ENCODE results near the gene NCAM1. TPM values are rescaled to one million over a fixed set of nuclear protein-coding genes. Genes with fewer than 3 reads are reported as not detected.

NCAM1 gene
- polyA plus RNA-seq, 1 donor (not counting 4 experiments of a cell fraction or from before 2014, with no cell fraction given) = 0.04 TPM

GRCh38 chr11:112983887-112984286 is 22.7 kb downstream of the NCAM1 start:
- no peaks in the 10 kb centered on the region for H4K20me1 ChIP-seq (ENCODE audit: control insufficient read depth, extremely low read depth, insufficient read depth, low read length)
- DNase-seq (ENCODE audit: low read depth, low spot score) (no peak), FAIRE-seq (no peak)
- no peaks in the 10 kb centered on the region for H3K27me3 ChIP-seq (ENCODE audit: control insufficient read depth, extremely low read depth, insufficient read depth, low read length)
- no peaks in the 10 kb centered on the region for H3K36me3 ChIP-seq (ENCODE audit: control insufficient read depth in 2 of 2, extremely low read depth in 1 of 2, insufficient read depth in 2 of 2, low read length in 2 of 2)
- H3K4me2 ChIP-seq (ENCODE audit: control insufficient read depth, extremely low read depth, insufficient read depth, low read depth, low read length) = no peak overlapping the region
- TF ChIP-seq CTCF (optimal IDR thresholded peaks at IDR 0.05 in 1 of 3, IDR thresholded peaks at IDR 0.05 in 1 of 3, conservative IDR thresholded peaks at IDR 0.05 in 1 of 3; ENCODE audit: extremely low read depth in 1 of 3, insufficient read depth in 2 of 3, low read length in 3 of 3) (no peak), EZH2 (IDR thresholded peaks at IDR 0.05; ENCODE audit: low read length) (no peak)
- H3K4me1 ChIP-seq (ENCODE audit: control insufficient read depth, extremely low read depth, insufficient read depth, low read length) = no peaks in the 10 kb centered on the region
- no peak overlapping the region for H3K9ac ChIP-seq (ENCODE audit: control insufficient read depth, extremely low read depth, insufficient read depth, low read length)
- no peaks in the 10 kb centered on the region for H3K9me1 ChIP-seq (ENCODE audit: control insufficient read depth, extremely low read depth, insufficient read depth, low read length)
- H3K27ac ChIP-seq (ENCODE audit: control insufficient read depth, insufficient read depth, low read length) = no peak overlapping the region
- dilution Hi-C loops (cut with MboI; ENCODE audit: extremely low pct_ligation_motif_present, low sequenced_read_pairs) = no loop called here
- H3K79me2 ChIP-seq (ENCODE audit: control insufficient read depth, insufficient read depth, low read length) = no peaks in the 10 kb centered on the region
- no peak overlapping the region for H2AFZ ChIP-seq (ENCODE audit: control insufficient read depth, low read length)
- no peak overlapping the region for H3K4me3 ChIP-seq (ENCODE audit: control insufficient read depth in 2 of 3, extremely low read depth in 1 of 3, insufficient read depth in 2 of 3, low read depth in 1 of 3, low read length in 3 of 3)
- no peaks in the 10 kb centered on the region for H3K9me3 ChIP-seq (ENCODE audit: control insufficient read depth, low read depth, low read length)

GRCh38 chr11:112989198-112989597 is 28.0 kb downstream of the NCAM1 start:
- H3K4me3 ChIP-seq (ENCODE audit: control insufficient read depth in 2 of 3, extremely low read depth in 1 of 3, insufficient read depth in 2 of 3, low read depth in 1 of 3, low read length in 3 of 3) = no peak overlapping the region
- no peaks in the 10 kb centered on the region for H3K9me1 ChIP-seq (ENCODE audit: control insufficient read depth, extremely low read depth, insufficient read depth, low read length)
- dilution Hi-C loops (cut with MboI; ENCODE audit: extremely low pct_ligation_motif_present, low sequenced_read_pairs) = no loop called here
- no peaks in the 10 kb centered on the region for H3K27me3 ChIP-seq (ENCODE audit: control insufficient read depth, extremely low read depth, insufficient read depth, low read length)
- H3K36me3 ChIP-seq (ENCODE audit: control insufficient read depth in 2 of 2, extremely low read depth in 1 of 2, insufficient read depth in 2 of 2, low read length in 2 of 2) = no peaks in the 10 kb centered on the region
- FAIRE-seq (no peak), DNase-seq (ENCODE audit: low read depth, low spot score) (no peak)
- no peaks in the 10 kb centered on the region for H4K20me1 ChIP-seq (ENCODE audit: control insufficient read depth, extremely low read depth, insufficient read depth, low read length)
- H2AFZ ChIP-seq (ENCODE audit: control insufficient read depth, low read length) = no peak overlapping the region
- H3K9me3 ChIP-seq (ENCODE audit: control insufficient read depth, low read depth, low read length) = no peaks in the 10 kb centered on the region
- H3K9ac ChIP-seq (ENCODE audit: control insufficient read depth, extremely low read depth, insufficient read depth, low read length) = no peak overlapping the region
- no peak overlapping the region for H3K4me2 ChIP-seq (ENCODE audit: control insufficient read depth, extremely low read depth, insufficient read depth, low read depth, low read length)
- TF ChIP-seq CTCF (optimal IDR thresholded peaks at IDR 0.05 in 1 of 3, IDR thresholded peaks at IDR 0.05 in 1 of 3, conservative IDR thresholded peaks at IDR 0.05 in 1 of 3; ENCODE audit: extremely low read depth in 1 of 3, insufficient read depth in 2 of 3, low read length in 3 of 3) (no peak), EZH2 (IDR thresholded peaks at IDR 0.05; ENCODE audit: low read length) (no peak)
- H3K4me1 ChIP-seq (ENCODE audit: control insufficient read depth, extremely low read depth, insufficient read depth, low read length) = no peaks in the 10 kb centered on the region
- no peaks in the 10 kb centered on the region for H3K79me2 ChIP-seq (ENCODE audit: control insufficient read depth, insufficient read depth, low read length)
- no peak overlapping the region for H3K27ac ChIP-seq (ENCODE audit: control insufficient read depth, insufficient read depth, low read length)
